NCI-H748 treated with DMSO at 0.1 percent for 48 hours (cell line): ENCODE measurements around the gene CADM1.

Experiments used
- DNase-seq: peaks from one replicate; lab custom pipeline; 2025; lab: John Stamatoyannopoulos, UW

The CADM1 gene

GRCh38 chr11:115317277-115318185 is 186.7 kb downstream of the CADM1 start:
- peak; percentile 83 for DNase-seq

DNA sequence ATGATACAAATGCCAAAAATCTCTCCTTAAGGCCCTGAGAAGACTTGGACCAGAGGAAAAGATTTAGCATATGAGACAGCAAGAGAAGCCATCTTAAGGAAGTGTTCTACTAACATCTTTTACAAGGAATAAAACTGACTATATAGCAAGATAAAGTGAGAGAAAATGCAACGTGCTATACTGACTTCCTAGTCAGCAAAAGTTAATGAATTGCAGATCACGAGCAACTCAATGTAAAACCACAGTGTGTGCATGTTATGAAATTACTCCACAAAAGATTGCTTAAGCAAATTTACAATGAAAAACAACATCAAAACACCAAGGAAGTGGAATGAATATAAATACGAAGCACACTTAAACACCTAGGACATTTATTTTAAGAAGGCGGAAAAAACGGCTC is 187.5 kb downstream of the CADM1 start:
- DNase-seq: no peak

- no peak for DNase-seq
These were observed 189.8 kb downstream of the CADM1 start for GRCh38 chr11:115314330-115314920.

DNA sequence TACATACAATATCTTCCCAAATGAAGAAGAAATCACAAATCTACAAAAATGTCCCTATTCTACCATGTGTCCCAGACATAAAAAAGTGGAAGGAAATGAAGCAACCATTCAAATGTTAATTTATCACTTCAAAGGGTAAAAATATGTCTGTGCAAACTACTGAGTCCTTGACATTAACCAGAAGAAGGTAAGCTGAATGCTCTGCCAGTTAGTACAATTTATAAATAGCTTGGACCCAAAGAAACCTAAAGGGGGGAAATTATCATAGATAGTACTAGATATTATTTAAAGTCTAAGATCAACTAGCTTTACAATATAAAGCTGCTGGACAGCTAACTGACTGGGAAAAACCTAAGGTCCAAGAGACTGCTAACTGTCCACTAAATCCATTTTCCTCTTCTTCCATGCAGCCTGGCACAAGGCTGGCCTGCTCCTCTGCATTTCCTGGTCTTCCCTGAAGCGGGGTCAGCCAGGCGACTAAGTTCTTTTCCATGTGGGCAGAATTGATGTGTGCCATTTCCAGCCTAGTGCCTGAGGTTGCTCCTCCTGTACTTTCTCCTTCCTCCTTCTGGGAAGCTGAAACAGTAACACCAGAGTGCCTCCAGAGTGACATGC is 190.9 kb downstream of the CADM1 start:
- DNase-seq: no peak

DNA sequence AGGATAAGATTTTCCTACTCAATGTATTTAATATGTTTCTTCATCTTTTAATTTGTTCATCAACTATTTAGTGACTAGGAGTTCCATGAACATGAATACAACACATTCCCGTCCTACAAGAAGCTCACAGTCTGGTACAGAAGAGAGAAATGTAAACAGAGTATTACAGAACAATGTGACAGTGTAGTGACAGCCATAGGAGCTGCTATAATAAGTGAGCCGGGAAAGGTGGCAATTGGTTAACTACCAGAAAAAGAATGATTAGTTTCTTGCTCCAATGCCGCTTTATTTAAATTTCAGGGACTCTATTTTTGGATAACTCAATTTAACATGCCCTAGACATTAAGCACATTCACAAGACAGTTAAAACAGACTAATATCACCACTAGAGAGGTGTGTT is 192.3 kb downstream of the CADM1 start:
- no peak for DNase-seq

GRCh38 chr11:115306689-115307088 is 197.5 kb downstream of the CADM1 start:
- no peak for DNase-seq

DNA sequence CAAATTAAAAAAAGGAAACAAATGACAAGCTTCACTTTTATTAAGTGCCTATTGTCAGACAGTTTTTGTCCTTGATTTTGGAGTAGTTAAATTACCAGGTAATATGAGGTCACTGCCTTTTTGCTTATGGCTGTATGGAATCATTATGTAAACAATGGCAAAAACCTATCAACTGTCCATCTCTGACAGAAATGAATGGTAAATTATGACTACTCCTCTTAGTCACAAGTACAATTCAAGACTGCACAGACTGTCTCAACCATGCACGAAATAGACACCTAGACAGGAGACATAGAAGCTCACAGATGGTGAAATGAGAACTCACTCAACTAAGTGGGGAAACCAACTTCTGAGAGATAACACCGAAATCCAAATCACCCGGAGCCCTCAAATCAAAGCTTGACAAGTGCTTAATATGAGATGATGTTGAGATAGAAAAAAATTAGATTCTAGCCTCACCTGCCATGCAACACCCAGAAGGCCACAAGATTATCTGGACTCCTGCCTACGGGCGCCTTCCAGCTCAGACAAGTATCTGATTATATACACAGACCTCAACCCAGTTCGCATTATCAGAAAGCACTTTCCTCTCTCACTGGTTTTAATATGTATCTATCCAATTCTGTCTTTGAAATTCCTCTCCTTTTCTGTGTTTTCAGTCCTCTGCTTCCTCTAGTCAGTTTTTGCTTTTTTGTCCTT is 199.3 kb downstream of the CADM1 start:
- no peak for DNase-seq

DNA sequence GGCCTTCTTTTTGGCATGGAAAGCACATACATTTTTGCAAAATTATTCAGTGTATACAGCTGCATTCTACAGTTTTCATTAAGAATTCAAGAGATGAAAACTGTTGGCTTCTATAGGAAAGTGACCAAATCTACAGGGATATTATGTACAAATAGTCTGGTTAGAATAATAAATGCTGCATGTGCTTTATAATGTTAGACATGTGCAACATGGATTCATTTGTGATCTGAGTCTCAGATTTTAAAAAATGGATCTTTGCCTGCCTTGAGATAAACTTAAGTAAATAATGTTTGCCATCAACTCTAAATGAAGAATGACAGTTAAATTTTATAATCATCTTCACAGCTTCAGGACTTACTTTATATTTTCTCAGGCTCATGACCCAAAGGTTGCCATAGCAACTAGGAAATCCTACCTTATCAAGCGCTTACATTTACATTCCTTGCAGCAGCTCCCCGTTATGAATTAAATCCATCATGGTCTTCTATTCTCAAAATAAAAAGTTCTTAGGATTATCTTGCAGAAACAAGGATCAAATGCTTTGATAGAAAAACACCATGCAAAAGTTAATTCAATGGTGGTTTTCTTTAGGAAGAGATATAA is 200.2 kb downstream of the CADM1 start:
- DNase-seq: no peak

- peak; percentile 12 for DNase-seq
These were observed 201.1 kb downstream of the CADM1 start for GRCh38 chr11:115302946-115303703.

DNA sequence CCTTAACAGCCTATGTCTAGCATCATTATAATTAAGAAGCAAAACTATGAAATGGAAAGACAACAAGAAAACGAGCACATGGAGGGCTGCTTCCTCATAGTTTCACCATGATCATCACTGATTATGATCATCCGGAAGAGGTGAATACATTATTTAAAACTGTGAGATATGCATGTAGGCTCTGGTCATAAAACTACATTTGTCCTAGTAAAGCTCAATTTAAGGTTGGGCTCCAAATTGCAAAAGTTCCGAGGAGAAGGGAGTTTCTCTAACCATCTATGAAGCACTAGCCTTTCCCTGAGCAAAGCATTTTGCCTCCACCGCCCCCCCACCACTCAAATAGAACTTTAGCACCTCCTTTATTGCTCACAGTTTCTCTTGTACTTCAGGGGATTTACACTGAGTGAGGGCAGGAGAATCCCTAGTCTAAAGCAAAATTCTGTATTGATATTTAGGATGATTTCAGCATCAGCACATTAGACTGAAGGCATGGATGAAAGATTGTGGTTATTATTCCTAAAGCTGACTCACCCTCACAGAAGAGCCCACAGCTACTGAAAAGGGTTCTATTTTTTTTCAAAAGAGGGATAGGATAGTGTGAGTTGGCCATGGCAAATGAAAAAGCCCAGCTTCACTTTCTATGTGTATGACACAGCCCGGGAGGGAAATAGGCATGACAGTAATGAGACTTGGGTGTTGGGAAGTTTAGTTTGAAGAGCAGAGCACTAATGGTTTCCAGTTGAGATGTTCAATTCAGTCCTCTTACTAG is 203.4 kb downstream of the CADM1 start:
- DNase-seq: no peak

DNA sequence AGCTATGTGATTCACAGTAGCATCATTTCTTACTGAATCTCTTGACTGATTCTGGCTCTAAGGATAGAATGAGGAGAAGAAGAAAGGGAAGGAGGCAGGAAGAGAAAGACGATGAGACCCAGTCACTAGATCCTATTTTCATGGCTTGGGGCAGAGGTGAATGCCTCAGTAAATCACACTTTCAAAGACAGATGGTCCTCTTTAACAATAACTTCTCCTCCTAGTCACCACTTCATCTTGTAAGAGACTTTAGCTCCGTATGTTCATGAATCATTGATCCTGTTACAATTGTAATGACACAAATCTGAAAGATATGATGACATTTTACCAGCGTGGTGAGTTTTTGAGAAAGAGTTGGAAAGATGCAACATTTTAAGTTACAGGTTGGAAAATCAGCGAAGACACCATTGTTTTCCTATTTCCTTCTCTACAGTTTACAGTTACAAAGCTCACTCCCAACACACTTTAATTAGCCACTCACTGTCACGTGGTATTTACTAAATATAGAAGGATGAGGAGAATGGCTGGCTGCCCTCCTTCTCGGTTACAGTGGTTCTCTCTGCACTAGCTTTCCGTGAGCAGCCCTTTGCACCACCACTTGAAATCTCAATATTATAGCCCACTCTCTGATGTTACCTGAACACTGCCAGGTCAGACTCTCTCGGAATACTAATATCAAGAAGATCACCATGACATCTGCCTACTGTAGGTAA is 205.8 kb downstream of the CADM1 start:
- no peak for DNase-seq

DNA sequence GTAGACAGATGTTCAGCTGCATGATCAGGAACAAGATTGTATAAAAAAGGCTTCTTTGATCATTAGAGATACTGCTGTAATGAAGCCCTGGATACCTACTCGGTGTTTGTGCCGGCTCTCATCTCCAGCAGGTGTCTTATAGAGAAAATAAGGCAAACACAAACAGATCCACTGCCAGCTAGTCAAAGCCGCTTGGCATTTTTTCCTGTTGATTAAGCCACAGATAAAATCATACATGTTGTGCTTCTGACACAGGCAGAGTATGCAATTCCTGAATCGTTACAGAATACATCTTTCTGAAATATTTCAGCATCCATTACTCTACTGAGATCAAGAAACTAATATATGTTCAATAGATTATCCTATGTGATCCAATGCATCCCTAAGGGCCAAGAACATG is 206.9 kb downstream of the CADM1 start:
- DNase-seq: no peak

GRCh38 chr11:115291325-115291724 is 212.9 kb downstream of the CADM1 start:
- DNase-seq: no peak

- DNase-seq: no peak
These were observed 213.3 kb downstream of the CADM1 start for GRCh38 chr11:115290893-115291292.

DNA sequence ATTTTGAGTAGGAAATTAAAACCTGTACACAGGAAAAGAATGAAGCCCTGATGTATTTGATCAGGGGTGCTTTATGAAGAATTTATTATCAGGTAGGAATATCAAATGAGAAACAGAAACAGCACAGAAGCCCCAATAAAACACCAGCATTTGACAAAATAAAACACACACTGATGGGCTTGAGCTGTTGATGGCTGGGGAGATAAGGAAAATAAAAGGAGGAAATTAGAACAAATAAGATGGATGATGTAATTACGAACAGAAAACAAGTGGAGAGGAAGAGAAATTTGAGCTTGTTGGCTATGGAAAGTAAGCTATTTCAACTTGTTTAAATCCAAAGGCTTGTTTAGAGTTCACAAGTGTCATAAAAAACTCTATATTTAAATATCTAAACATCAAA is 213.7 kb downstream of the CADM1 start:
- no peak for DNase-seq

DNA sequence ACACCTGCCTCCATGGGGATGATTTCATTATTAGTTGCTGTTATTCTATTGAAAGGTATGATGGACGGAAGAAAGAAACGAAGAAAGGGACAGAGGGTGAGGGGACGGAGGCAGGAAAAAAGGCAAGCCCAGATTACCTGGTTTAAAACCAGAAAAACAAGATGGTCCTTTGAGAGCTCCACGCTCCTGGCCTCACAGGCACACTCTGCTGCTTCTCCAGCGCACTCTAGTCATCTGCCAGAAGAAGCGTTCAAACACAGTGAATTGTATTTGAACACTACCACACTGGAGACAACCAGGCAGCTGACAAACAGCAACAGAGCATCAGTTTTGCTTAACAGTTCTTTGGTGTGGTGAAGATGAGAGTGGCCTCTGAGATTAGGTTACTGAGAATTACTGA is 216.9 kb downstream of the CADM1 start:
- DNase-seq: no peak

DNA sequence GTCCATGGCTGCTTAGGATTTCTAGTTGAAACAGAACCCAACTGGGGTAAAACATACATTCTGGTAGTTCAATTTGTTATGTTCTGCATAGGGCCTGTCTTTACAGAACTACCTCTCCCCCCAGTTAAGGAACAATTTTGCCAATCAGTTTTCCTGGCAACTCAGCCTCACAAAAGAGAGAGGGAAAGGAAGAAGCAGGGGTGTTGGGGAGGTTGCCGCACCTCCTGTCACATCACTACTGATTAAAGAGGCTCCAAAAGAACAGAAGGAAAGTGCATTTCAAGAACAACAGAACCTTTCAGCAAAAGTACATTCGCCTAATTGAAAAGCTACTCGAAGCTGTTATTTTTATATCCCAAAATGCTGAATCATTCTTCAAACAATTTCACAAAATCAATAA is 217.6 kb downstream of the CADM1 start:
- DNase-seq: no peak

GRCh38 chr11:115284773-115285172 is 219.4 kb downstream of the CADM1 start:
- no peak for DNase-seq

- DNase-seq: no peak
These were observed 221.3 kb downstream of the CADM1 start for GRCh38 chr11:115282923-115283322.

GRCh38 chr11:115280775-115281174 is 223.4 kb downstream of the CADM1 start:
- DNase-seq: no peak
